NCI-H2107 (cell line): ENCODE measurements around the gene VIT.

Source experiments
- DNase-seq: peaks from one replicate; lab custom pipeline; 2025; lab: John Stamatoyannopoulos, UW

Gene VIT

GRCh38 chr2:36859366-36859792, 162.9 kb downstream of the VIT start:
- DNase-seq: no peak

GRCh38 chr2:36861896-36862295, 165.4 kb downstream of the VIT start:
- no peak for DNase-seq
